Measurements from ENCODE around the gene ARHGEF37.
"Not testable (repeated sequence)": the region's sequence is repeated elsewhere in the genome, so short reads cannot be mapped to it uniquely, and the experiment has no call there.

ARHGEF37 gene

GRCh38 chr5:149652697-149653096, 71.4 kb downstream of the ARHGEF37 start:
- no peak for DNase-seq

DNA sequence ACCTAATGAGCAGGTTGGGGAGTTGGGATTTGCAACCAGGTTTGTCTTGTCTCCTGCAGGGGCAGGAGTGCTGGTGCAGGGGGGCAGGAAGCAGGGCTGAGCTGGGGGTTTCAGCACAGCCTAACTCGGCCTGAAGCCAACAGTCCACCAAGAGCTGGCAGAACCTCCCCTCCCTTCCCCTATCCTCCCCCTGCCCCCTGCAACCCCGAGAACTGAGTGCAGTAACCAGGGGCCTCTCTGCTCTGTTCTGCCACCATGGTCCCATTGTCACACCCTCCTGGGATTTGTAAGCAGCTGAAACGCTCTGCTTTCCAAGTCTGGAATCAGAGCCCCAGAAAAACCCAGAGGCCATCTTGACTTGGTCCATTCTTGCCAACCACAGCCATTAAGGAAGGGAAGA, 72.9 kb downstream of the ARHGEF37 start:
- DNase-seq: no peak

- DNase-seq: no peak
These were observed 73.7 kb downstream of the ARHGEF37 start for GRCh38 chr5:149654883-149655505.

- DNase-seq: no peak
These were observed 75.4 kb downstream of the ARHGEF37 start for GRCh38 chr5:149656576-149657182.

GRCh38 chr5:149657324-149657723, 76.0 kb downstream of the ARHGEF37 start:
- no peak for DNase-seq

DNA sequence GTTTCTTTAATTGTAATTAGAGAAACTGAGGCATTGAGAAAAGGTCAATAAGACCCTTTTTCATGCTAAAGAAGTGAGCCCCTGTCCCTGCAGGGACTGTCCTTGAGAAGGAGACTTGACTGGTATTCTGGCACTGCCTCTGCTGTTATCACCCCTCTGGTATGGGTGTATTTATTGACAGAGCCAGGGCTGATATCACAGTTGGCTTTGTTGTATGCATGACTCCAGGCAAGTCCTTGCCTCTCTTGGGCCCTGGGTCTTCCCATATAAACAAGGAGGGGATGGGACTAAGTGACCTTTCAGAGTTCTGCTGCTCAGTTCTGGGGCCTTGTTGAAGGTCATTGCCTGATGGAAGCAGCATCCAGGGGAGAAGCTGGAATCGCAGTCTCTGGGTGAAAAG, 77.0 kb downstream of the ARHGEF37 start:
- no peak for DNase-seq

- no peak for DNase-seq
These were observed 82.8 kb downstream of the ARHGEF37 start for GRCh38 chr5:149664083-149664482.

DNA sequence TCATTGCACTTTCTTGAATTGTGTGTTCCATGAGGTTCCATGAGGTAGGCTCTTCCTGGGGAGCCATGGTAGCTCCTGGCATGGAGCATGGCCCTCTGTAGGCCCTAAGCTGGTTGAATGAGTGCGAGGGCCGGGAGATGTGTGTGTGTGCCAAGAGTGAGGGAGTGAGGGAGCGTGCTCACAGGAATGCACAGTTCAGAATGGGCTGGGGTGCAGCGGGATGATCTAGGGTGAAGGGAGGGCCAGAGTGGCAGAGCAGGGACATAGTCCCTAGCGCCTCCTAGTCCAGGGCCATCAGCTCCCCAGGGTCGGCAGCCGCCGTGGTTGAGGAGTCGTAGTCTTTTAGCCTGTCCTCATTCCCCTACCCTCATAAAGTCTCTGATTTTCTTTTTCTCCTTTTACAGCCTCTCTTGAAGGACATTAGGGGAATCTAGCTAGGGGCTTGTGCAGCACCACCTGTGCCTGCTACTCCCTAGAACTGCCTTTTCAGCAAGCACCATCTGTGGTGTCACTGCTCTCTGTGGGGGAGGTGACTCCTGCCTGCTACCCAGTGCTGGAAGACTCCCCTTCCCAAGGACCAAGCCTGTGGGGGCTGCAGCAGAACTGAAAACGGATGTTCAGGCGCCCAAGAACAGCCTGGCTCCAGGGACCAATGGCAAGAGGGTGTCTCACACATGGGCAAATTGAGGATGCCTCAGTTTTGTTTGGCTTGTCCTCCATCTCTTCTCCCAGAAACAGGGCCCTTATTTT, 83.5 kb downstream of the ARHGEF37 start:
- DNase-seq: no peak

GRCh38 chr5:149665416-149666175, 84.3 kb downstream of the ARHGEF37 start:
- DNase-seq: no peak

DNA sequence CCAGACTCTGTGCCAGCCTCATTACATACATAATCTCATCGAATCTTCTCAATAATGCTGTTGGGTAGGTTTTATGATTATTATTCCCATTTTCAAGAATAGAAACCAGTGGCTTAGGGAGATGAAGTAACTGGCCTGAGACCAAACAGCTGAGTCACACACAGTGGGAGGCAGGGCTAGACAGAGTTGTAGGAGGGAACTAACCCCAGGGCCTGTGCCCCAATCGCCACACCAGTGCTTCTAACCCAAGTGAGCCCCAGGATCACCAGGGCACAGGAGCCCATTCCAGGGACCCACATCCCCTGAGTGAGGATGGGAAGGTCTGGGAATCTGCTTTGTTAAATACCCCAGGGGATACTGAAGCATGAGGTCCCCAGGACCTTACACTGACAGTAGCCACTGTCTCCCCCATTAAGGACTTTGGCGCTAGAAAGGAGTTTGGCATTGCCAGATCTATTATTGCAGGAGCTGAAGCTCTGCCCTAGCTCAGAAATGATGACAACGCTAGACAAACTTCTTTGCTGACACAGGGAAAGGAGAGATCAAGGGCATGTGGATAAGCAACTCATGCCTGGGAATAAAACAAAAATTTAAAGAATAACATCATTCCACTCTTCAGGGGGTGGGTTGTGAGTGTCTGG, 85.0 kb downstream of the ARHGEF37 start:
- no peak for DNase-seq

- DNase-seq: no peak
These were observed 86.0 kb downstream of the ARHGEF37 start for GRCh38 chr5:149667084-149667828.

GRCh38 chr5:149667829-149668330, 86.6 kb downstream of the ARHGEF37 start:
- DNase-seq: no peak

GRCh38 chr5:149669273-149669672, 88.0 kb downstream of the ARHGEF37 start:
- not testable (repeated sequence) for DNase-seq

DNA sequence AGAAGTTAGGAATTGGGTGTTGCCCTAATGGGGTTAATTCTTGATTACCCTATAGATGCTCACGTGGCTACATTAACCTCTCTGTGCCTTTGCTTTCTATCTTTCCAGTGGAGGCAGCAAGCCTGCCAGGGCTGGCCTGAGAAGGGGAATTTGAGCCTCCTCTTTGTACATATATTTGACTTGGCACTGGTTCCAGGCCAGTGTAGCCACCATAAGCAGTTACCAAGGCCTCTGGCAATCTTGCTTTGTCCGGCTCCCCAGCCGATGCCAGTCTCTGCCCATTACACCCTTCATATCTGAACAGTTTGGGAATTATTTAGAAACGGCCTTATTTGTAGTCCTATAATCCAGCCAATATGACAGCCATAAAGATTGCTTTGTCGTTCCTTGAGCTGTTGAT, 90.2 kb downstream of the ARHGEF37 start:
- DNase-seq: no peak

DNA sequence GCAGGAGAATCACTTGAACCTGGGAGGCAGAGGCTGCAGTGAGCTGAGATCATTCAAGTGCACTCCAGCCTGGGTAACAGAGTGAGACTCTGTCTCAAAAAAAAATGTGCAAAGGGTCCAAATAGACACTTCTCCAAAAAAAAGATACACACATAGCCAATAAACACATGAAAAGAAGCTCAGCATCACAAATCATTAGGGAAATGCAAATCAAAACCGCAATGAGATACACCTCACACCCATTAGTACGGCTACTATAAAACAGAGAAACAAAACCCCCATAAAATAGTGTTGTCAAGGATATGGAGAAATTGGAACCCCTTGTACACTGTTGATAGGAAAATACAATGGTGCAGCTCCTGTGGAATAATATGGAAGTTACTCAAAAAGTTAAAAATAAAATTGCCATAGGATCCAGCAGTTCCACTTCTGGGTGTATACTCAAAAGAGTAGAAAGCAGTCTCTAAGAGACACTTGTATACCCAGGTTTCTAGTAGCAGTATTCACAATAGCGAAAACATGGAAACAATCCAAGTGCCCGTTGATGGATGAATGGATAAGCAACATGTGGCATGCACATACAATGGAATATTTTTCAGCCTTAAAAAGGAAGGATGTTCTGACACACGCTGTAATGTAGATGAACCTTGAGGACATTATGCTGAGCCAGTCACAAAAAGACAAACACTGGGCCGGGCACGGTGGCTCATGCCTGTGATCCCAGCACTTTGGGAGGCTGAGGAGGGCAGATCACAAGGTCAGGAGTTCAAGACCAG, 91.6 kb downstream of the ARHGEF37 start:
- DNase-seq: no peak

- no peak for DNase-seq
These were observed 93.4 kb downstream of the ARHGEF37 start for GRCh38 chr5:149674686-149675085.

GRCh38 chr5:149675610-149676201, 94.4 kb downstream of the ARHGEF37 start:
- DNase-seq: no peak

DNA sequence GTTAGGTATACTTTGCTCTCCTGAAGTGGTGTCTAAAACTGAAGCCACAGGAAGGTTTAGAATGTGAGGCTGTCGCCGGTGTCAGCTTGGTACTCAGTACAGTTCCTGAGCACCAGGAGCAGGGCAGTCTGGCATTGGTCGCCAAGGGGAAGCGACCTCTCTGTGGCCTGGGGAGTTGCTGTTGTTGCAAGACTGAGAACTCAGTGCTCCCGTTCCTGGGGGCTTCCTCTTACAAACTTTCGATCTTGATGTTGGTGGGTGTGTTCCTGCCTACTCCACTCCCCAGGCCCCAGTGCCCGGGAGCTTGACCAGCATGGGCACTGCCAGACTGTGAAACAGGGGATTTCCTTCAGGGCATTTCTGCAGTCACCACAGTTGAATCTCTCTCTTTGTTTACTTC, 96.4 kb downstream of the ARHGEF37 start:
- DNase-seq: no peak

DNA sequence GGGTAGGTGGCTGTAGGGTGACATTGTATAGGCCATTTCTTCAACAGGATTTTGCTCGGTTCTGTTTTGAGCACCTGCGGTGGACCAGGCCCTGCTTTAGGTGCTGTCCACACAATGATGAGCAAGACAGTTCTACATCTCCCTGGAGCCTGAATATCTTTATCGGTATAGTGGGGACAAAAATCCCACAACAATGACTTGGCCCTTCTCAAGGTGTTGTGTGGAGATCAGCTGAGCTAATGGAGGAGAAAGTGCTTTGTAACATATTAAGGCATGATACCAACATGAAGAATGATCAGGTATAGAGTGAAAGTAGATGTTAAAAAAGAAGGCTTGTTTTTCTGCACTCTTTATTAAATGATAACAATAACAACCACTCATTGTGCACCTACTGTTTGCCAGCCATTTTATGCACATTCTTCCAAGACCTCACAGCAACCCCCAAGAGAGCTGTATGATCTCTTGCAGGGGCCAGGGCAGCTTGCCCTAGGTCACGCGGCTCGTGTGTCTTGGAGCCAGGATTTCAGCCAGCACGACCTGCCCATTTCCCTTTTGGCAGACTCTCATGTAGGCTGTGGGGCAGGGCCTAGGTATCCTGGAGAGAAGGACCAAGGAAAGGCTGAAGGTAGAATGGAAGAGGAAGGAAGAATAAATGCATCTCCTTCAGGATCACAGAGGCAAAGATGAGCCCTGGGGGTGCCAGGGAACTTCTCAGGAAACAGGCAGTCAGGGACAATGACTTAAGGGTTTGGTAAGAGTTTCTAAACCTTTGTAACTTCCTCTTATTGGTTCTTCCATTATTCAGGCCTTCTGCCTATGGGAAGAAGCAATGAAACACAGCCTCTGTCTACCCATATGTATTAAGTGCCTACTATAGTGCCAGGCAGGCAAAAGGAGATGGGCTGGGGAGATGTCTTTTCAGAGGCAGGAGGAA, 98.8 kb downstream of the ARHGEF37 start:
- DNase-seq: no peak

DNA sequence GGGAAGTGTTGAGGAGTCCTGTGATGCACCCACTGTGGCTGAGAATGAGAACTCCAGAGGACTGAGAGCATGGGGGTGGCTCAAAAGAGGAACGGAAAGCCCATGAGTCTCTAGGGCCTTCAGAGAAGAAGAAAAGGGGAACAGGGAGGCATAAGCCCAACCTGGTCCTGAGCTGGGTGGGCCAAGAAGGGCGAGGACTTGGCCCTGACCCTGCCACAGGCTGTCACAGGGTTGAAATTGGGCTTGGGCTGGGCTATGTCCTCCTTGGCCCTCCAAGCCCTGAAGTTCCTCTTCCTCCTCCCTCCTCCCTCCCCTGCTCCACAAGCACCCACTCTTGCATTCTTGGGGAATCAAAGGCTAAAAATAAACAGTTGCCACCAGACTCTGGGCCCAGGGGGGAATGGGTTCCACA, 99.5 kb downstream of the ARHGEF37 start:
- no peak for DNase-seq
